HepG2 (cell line): ENCODE data around the gene SRP14. TPM values are rescaled to one million over a fixed set of nuclear protein-coding genes. Genes with fewer than 3 reads are reported as not detected.
A peak's percentile ranks its signal among the peaks of the same experiment; 100 is the strongest.

ENCODE experiments used
- ATF7 ChIP-seq, 2 experiments: fragments of 450-650 bp in 1 of 2; sonication (generic) in 1 of 2; formaldehyde crosslinking in 1 of 2; IDR thresholded peaks; 2 replicates each; pipeline versions ENCODE4 v1.4.0 to v1.6.1; 2016 to 2020; ENCODE audit warnings: antibody characterized with exemption in 1 of 2, mild to moderate bottlenecking in 1 of 2, missing genetic modification reagents in 1 of 2
- GABPB1 ChIP-seq: IDR thresholded peaks from 2 replicates; pipeline ENCODE4 v1.6.1; 2016; ENCODE audit warnings: mild to moderate bottlenecking, missing genetic modification reagents, moderate library complexity, missing compliant biosample characterization
- GZF1 ChIP-seq: sonication (generic); formaldehyde crosslinking; IDR thresholded peaks from 2 replicates; pipeline ENCODE4 v1.5.1; 2020; ENCODE audit warnings: mild to moderate bottlenecking, missing genetic modification reagents
- KLF12 ChIP-seq: sonication (generic); formaldehyde crosslinking; IDR thresholded peaks from 2 replicates; pipeline ENCODE4 v1.4.0; 2020; ENCODE audit warnings: missing genetic modification reagents, borderline replicate concordance
- MIXL1 ChIP-seq: IDR thresholded peaks from 2 replicates; pipeline ENCODE4 v1.6.1; 2016
- MTA3 ChIP-seq: sonication (generic); formaldehyde crosslinking; IDR thresholded peaks from 2 replicates; pipeline ENCODE4 v1.4.0; 2020; ENCODE audit warnings: missing genetic modification reagents
- NFE2L1 ChIP-seq: sonication (generic); formaldehyde crosslinking; IDR thresholded peaks from 2 replicates; pipeline ENCODE4 v1.4.0; 2020; ENCODE audit warnings: missing genetic modification reagents, mild to moderate bottlenecking, borderline replicate concordance
- RAD21 ChIP-seq: fragments of 450-650 bp; formaldehyde crosslinking; IDR thresholded peaks from 2 replicates; pipeline ENCODE4 v1.5.0; 2020; ENCODE audit warnings: mild to moderate bottlenecking
- RFXANK ChIP-seq: IDR thresholded peaks from 2 replicates; pipeline ENCODE4 v1.6.1; 2016
- XRCC5 ChIP-seq: fragments of 200-400 bp; formaldehyde crosslinking; optimal IDR thresholded peaks from 2 replicates; pipeline ENCODE3; 2017; ENCODE audit warnings: mild to moderate bottlenecking, low read length
- ZBTB38 ChIP-seq: sonication (generic); formaldehyde crosslinking; IDR thresholded peaks from 2 replicates; pipeline ENCODE4 v1.5.1; 2020; ENCODE audit warnings: mild to moderate bottlenecking, missing genetic modification reagents
- ZNF10 ChIP-seq: sonication (generic); formaldehyde crosslinking; IDR thresholded peaks from 2 replicates; pipeline ENCODE4 v1.4.0; 2020; ENCODE audit warnings: mild to moderate bottlenecking, low read depth, missing genetic modification reagents, borderline replicate concordance
- ZNF343 ChIP-seq: sonication (generic); formaldehyde crosslinking; IDR thresholded peaks from 2 replicates; pipeline ENCODE4 v1.4.0; 2020; ENCODE audit warnings: mild to moderate bottlenecking, missing genetic modification reagents
- ZNF431 ChIP-seq: sonication (generic); formaldehyde crosslinking; IDR thresholded peaks from 2 replicates; pipeline ENCODE4 v1.9.0; 2022; ENCODE audit warnings: missing genetic modification reagents, low read depth, mild to moderate bottlenecking, borderline replicate concordance
- ZNF616 ChIP-seq: sonication (generic); formaldehyde crosslinking; IDR thresholded peaks from 2 replicates; pipeline ENCODE4 v1.5.0; 2020; ENCODE audit warnings: low read depth, mild to moderate bottlenecking, missing genetic modification reagents
- ZNF652 ChIP-seq: IDR thresholded peaks from 2 replicates; pipeline ENCODE4 v1.6.1; 2016; ENCODE audit warnings: low read depth, borderline replicate concordance
- ZNF781 ChIP-seq: sonication (generic); formaldehyde crosslinking; IDR thresholded peaks from 2 replicates; pipeline ENCODE4 v1.5.1; 2020; ENCODE audit warnings: borderline replicate concordance, mild to moderate bottlenecking, missing genetic modification reagents; ENCODE audit errors: not compliant biosample characterization
- ZNF83 ChIP-seq: sonication (generic); formaldehyde crosslinking; IDR thresholded peaks from 2 replicates; pipeline ENCODE4 v1.4.0; 2020; ENCODE audit warnings: missing genetic modification reagents, mild to moderate bottlenecking, borderline replicate concordance
- polyA plus RNA-seq, 8 experiments: library from polyadenylated mRNA; depleted of rRNA in 3 of 8; stranded (reverse) in 7 of 8; unstranded in 1 of 8; fragments of >200 nt; fragmentation: Illumina TruSeq in 4 of 8; extraction: Trizol in 4 of 8; gene quantifications; 2 replicates each; pipeline versions ENCODE4 v1.2.1 to v1.2.3, GENCODE V29; 2011 to 2016; ENCODE audit warnings: low read depth in 4 of 8, missing spikeins in 1 of 8, mixed read lengths in 1 of 8; ENCODE audit not compliant: insufficient read depth in 1 of 8
- total RNA-seq, 5 experiments: library from RNA; depleted of rRNA; stranded (reverse); fragments of >200 nt; fragmentation: Illumina TruSeq; extraction: Trizol; gene quantifications; 2 replicates each; pipeline ENCODE4 v1.2.3, GENCODE V29; 2016; ENCODE audit warnings: low read depth in 1 of 5
- TF ChIP-seq, protein P1 (sequence below): sonication (generic); formaldehyde crosslinking; IDR thresholded peaks from 2 replicates; pipeline ENCODE4 v1.4.0; 2020; ENCODE audit warnings: missing genetic modification reagents
- TF ChIP-seq, protein P2 (sequence below): conservative IDR thresholded peaks from 2 replicates; pipeline ENCODE4 v1.6.1; 2018; ENCODE audit warnings: missing genetic modification reagents
- TF ChIP-seq, protein P3 (sequence below): sonication (generic); formaldehyde crosslinking; IDR thresholded peaks from 2 replicates; pipeline ENCODE4 v1.5.0; 2020; ENCODE audit warnings: missing genetic modification reagents
- TF ChIP-seq, protein P4 (sequence below), 2 experiments: sonication (generic) in 1 of 2; formaldehyde crosslinking in 1 of 2; IDR thresholded peaks; 2 replicates each; pipeline versions ENCODE4 v1.5.1 to v1.6.1; 2011 to 2020; ENCODE audit warnings: borderline replicate concordance in 1 of 2, low read depth in 1 of 2, low read length in 1 of 2, mild to moderate bottlenecking in 1 of 2, missing genetic modification reagents in 1 of 2, moderate library complexity in 1 of 2
- TF ChIP-seq, protein P5 (sequence below): IDR thresholded peaks from 2 replicates; pipeline ENCODE4 v1.6.1; 2016; ENCODE audit warnings: low read depth, borderline replicate concordance
- TF ChIP-seq, protein P6 (sequence below): sonication (generic); formaldehyde crosslinking; IDR thresholded peaks from 2 replicates; pipeline ENCODE4 v1.5.0; 2020; ENCODE audit warnings: missing genetic modification reagents

The SRP14 gene
- total and polyA plus RNA-seq, 2 of the 13 experiments (the other 11 are each of a cell fraction or from before 2014, with no cell fraction given): 208 to 356 TPM

DNA sequence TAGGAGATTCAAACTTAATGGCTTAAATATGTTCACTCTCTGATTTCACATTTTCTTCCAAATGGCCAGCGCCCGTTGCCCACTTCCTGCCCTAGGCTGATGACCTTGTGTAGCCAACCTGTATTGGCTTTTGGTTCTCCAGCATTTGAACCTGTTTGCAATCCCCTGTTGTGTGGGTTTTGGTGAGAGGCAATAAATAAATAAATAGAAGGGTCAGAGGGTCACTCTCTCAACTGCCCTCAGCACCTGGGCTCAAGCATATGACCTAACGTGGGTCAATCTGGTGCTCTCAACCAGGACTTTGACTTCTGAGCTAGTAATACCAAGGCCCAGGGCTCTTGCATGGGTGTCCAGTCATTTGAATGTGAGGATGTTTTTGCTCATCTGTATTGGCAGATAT is 1.8 kb upstream of the SRP14 start (continued):
- TF ChIP-seq, protein P1, sequence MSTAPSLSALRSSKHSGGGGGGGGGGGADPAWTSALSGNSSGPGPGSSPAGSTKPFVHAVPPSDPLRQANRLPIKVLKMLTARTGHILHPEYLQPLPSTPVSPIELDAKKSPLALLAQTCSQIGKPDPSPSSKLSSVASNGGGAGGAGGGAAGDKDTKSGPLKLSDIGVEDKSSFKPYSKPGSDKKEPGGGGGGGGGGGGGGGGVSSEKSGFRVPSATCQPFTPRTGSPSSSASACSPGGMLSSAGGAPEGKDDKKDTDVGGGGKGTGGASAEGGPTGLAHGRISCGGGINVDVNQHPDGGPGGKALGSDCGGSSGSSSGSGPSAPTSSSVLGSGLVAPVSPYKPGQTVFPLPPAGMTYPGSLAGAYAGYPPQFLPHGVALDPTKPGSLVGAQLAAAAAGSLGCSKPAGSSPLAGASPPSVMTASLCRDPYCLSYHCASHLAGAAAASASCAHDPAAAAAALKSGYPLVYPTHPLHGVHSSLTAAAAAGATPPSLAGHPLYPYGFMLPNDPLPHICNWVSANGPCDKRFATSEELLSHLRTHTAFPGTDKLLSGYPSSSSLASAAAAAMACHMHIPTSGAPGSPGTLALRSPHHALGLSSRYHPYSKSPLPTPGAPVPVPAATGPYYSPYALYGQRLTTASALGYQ: no peak
- TF ChIP-seq KLF12 (CRISPR knock-in tag) (no peak), ZBTB38 (no peak), ATF7 (IDR thresholded peaks at IDR 0.05) (no peak), ATF7 (CRISPR knock-in tag; IDR thresholded peaks at IDR 0.05) (no peak), GZF1 (CRISPR knock-in tag) (no peak), ZNF83 (CRISPR knock-in tag) (no peak), MIXL1 (CRISPR knock-in tag) (no peak; the same call in 1 of the 2 replicates), NFE2L1 (CRISPR knock-in tag) (no peak), ZNF431 (CRISPR knock-in tag) (no peak; the same call in 1 of the 2 replicates), ZNF781 (CRISPR knock-in tag) (no peak), GABPB1 (CRISPR knock-in tag) (no peak), ZNF616 (CRISPR knock-in tag) (no peak), MTA3 (no peak), RFXANK (CRISPR knock-in tag) (no peak), ZNF652 (CRISPR knock-in tag) (no peak), RAD21 (CRISPR knock-in tag) (0 out of 2 replicates have a peak, but pooled peaks have one; percentile 12), XRCC5 (no peak), ZNF343 (no peak), ZNF10 (no peak)
- TF ChIP-seq, protein P2, sequence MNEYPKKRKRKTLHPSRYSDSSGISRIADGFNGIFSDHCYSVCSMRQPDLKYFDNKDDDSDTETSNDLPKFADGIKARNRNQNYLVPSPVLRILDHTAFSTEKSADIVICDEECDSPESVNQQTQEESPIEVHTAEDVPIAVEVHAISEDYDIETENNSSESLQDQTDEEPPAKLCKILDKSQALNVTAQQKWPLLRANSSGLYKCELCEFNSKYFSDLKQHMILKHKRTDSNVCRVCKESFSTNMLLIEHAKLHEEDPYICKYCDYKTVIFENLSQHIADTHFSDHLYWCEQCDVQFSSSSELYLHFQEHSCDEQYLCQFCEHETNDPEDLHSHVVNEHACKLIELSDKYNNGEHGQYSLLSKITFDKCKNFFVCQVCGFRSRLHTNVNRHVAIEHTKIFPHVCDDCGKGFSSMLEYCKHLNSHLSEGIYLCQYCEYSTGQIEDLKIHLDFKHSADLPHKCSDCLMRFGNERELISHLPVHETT (CRISPR knock-in tag): no peak
- TF ChIP-seq, protein P3, sequence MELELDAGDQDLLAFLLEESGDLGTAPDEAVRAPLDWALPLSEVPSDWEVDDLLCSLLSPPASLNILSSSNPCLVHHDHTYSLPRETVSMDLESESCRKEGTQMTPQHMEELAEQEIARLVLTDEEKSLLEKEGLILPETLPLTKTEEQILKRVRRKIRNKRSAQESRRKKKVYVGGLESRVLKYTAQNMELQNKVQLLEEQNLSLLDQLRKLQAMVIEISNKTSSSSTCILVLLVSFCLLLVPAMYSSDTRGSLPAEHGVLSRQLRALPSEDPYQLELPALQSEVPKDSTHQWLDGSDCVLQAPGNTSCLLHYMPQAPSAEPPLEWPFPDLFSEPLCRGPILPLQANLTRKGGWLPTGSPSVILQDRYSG: no peak
- TF ChIP-seq, protein P4, sequence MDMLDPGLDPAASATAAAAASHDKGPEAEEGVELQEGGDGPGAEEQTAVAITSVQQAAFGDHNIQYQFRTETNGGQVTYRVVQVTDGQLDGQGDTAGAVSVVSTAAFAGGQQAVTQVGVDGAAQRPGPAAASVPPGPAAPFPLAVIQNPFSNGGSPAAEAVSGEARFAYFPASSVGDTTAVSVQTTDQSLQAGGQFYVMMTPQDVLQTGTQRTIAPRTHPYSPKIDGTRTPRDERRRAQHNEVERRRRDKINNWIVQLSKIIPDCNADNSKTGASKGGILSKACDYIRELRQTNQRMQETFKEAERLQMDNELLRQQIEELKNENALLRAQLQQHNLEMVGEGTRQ (IDR thresholded peaks at IDR 0.05; ENCODE audit: low read depth, low read length): no peak
- TF ChIP-seq, protein P4 (CRISPR knock-in tag; IDR thresholded peaks at IDR 0.05; ENCODE audit: borderline replicate concordance): no peak
- TF ChIP-seq, protein P5, sequence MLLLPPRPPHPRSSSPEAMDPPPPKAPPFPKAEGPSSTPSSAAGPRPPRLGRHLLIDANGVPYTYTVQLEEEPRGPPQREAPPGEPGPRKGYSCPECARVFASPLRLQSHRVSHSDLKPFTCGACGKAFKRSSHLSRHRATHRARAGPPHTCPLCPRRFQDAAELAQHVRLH (CRISPR knock-in tag): 0 out of 2 replicates have a peak, but pooled peaks have one; percentile 27
- TF ChIP-seq, protein P6, sequence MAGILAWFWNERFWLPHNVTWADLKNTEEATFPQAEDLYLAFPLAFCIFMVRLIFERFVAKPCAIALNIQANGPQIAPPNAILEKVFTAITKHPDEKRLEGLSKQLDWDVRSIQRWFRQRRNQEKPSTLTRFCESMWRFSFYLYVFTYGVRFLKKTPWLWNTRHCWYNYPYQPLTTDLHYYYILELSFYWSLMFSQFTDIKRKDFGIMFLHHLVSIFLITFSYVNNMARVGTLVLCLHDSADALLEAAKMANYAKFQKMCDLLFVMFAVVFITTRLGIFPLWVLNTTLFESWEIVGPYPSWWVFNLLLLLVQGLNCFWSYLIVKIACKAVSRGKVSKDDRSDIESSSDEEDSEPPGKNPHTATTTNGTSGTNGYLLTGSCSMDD (CRISPR knock-in tag): no peak
